Measurements from ENCODE around the gene GSC. TPM values are rescaled to one million over a fixed set of nuclear protein-coding genes. Genes with fewer than 3 reads are reported as not detected.
"Not testable (repeated sequence)": the region's sequence is repeated elsewhere in the genome, so short reads cannot be mapped to it uniquely, and the experiment has no call there.

Gene GSC
- total RNA-seq, result not detected in 2 replicates

GRCh38 chr14:94769391-94770250, at the start of gene GSC:
Gene GSC (minus strand): TSS chr14:94770113. CDS start chr14:94770015, 98 bp downstream.
- no peak for DNase-seq (ENCODE audit: low read depth)
- peak within 1 kb of the TSS; percentile 31 for H3K4me3 ChIP-seq (ENCODE audit: low read depth, low read length)
- no peak for TF ChIP-seq CTCF (conservative IDR thresholded peaks at IDR 0.05; ENCODE audit: low read depth, low read length)

GRCh38 chr14:94819531-94819930, 49.6 kb upstream of the GSC start:
- no peak for DNase-seq (ENCODE audit: low read depth)
- H3K4me3 ChIP-seq (ENCODE audit: low read depth, low read length), result no peak overlapping the region
- no peak for TF ChIP-seq CTCF (conservative IDR thresholded peaks at IDR 0.05; ENCODE audit: low read depth, low read length)

GRCh38 chr14:94816113-94816512, 46.2 kb upstream of the GSC start:
- no peak for DNase-seq (ENCODE audit: low read depth)
- H3K4me3 ChIP-seq (ENCODE audit: low read depth, low read length), result no peak overlapping the region
- TF ChIP-seq CTCF (conservative IDR thresholded peaks at IDR 0.05; ENCODE audit: low read depth, low read length), result no peak

GRCh38 chr14:94805680-94806288, 35.9 kb upstream of the GSC start:
- TF ChIP-seq CTCF (conservative IDR thresholded peaks at IDR 0.05; ENCODE audit: low read depth, low read length), result no peak
- H3K4me3 ChIP-seq (ENCODE audit: low read depth, low read length), result no peak overlapping the region
- no peak for DNase-seq (ENCODE audit: low read depth)

- TF ChIP-seq CTCF (conservative IDR thresholded peaks at IDR 0.05; ENCODE audit: low read depth, low read length), result no peak
- no peak overlapping the region for H3K4me3 ChIP-seq (ENCODE audit: low read depth, low read length)
- no peak for DNase-seq (ENCODE audit: low read depth)
Measured at GRCh38 chr14:94801225-94801624, 31.3 kb upstream of the GSC start.

GRCh38 chr14:94800764-94801163, 30.9 kb upstream of the GSC start:
- not testable (repeated sequence) for DNase-seq (ENCODE audit: low read depth); H3K4me3 ChIP-seq (ENCODE audit: low read depth, low read length)

GRCh38 chr14:94797887-94798286, 28.0 kb upstream of the GSC start:
- DNase-seq (ENCODE audit: low read depth), result no peak
- no peak overlapping the region for H3K4me3 ChIP-seq (ENCODE audit: low read depth, low read length)
- TF ChIP-seq CTCF (conservative IDR thresholded peaks at IDR 0.05; ENCODE audit: low read depth, low read length), result no peak

Measured in epithelial cell of proximal tubule (primary cell).